ENCODE measurements around the gene TSSK1B. TPM values are rescaled to one million over a fixed set of nuclear protein-coding genes. Genes with fewer than 3 reads are reported as not detected.

The TSSK1B gene
- total RNA-seq, 1 donor from 2014 or later, result not detected

GRCh38 chr5:113397046-113397445 lies 37.7 kb downstream of the TSSK1B start:
- Histone ChIP-seq H3K9me3 (no peaks in the 10 kb centered on the region), H3K4me3 (no peak overlapping the region), H3K27me3 (no peaks in the 10 kb centered on the region), H3K4me1 (no peaks in the 10 kb centered on the region), H3K27ac (no peak overlapping the region), H3K36me3 (no peaks in the 10 kb centered on the region)
- DNase-seq (ENCODE audit: low spot score in 2 of 2), result no peak
- TF ChIP-seq CTCF (IDR thresholded peaks at IDR 0.05), result no peak
- intact Hi-C loops (cut with DNase I), result no loop called here

- H3K36me3 ChIP-seq, result no peaks in the 10 kb centered on the region
- H3K27me3 ChIP-seq, result no peaks in the 10 kb centered on the region
- TF ChIP-seq CTCF (IDR thresholded peaks at IDR 0.05), result no peak
- H3K4me1 ChIP-seq, result no peaks in the 10 kb centered on the region
- H3K4me3 ChIP-seq, result no peak overlapping the region
- H3K27ac ChIP-seq, result no peak overlapping the region
- no peaks in the 10 kb centered on the region for H3K9me3 ChIP-seq
- intact Hi-C loops (cut with DNase I), result no loop called here
- DNase-seq (ENCODE audit: low spot score in 2 of 2), result no peak
Measured at GRCh38 chr5:113394658-113395057, 40.1 kb downstream of the TSSK1B start.

- no peak overlapping the region for H3K27ac ChIP-seq
Measured at GRCh38 chr5:113390224-113390623, 44.6 kb downstream of the TSSK1B start.

GRCh38 chr5:113389116-113389515 lies 45.7 kb downstream of the TSSK1B start:
- Histone ChIP-seq H3K4me3 (no peak overlapping the region), H3K9me3 (no peaks in the 10 kb centered on the region), H3K27me3 (no peaks in the 10 kb centered on the region), H3K27ac (no peak overlapping the region), H3K4me1 (no peaks in the 10 kb centered on the region), H3K36me3 (no peaks in the 10 kb centered on the region)
- TF ChIP-seq CTCF (IDR thresholded peaks at IDR 0.05), result no peak
- intact Hi-C loops (cut with DNase I), result no loop called here
- no peak for DNase-seq (ENCODE audit: low spot score in 2 of 2)

More at GRCh38 chr5:113390224-113390623, 44.6 kb downstream of the TSSK1B start:
- no peaks in the 10 kb centered on the region for H3K27me3 ChIP-seq
- no peaks in the 10 kb centered on the region for H3K4me1 ChIP-seq
- intact Hi-C loops (cut with DNase I), result no loop called here
- H3K4me3 ChIP-seq, result no peak overlapping the region
- TF ChIP-seq CTCF (IDR thresholded peaks at IDR 0.05), result no peak
- no peak for DNase-seq (ENCODE audit: low spot score in 2 of 2)
- H3K9me3 ChIP-seq, result no peaks in the 10 kb centered on the region
- H3K36me3 ChIP-seq, result no peaks in the 10 kb centered on the region

- no peak for TF ChIP-seq CTCF (IDR thresholded peaks at IDR 0.05)
- H3K9me3 ChIP-seq, result no peaks in the 10 kb centered on the region
- no peak overlapping the region for H3K27ac ChIP-seq
- H3K27me3 ChIP-seq, result no peaks in the 10 kb centered on the region
- no peaks in the 10 kb centered on the region for H3K4me1 ChIP-seq
- H3K36me3 ChIP-seq, result no peaks in the 10 kb centered on the region
- H3K4me3 ChIP-seq, result no peak overlapping the region
- DNase-seq (ENCODE audit: low spot score in 2 of 2), result no peak
- intact Hi-C loops (cut with DNase I), result no loop called here
Measured at GRCh38 chr5:113387844-113388243, 46.9 kb downstream of the TSSK1B start.

- Histone ChIP-seq H3K4me1 (no peaks in the 10 kb centered on the region), H3K9me3 (no peaks in the 10 kb centered on the region), H3K36me3 (no peaks in the 10 kb centered on the region), H3K27me3 (no peaks in the 10 kb centered on the region), H3K4me3 (no peak overlapping the region), H3K27ac (no peak overlapping the region)
- no peak for DNase-seq (ENCODE audit: low spot score in 2 of 2)
- TF ChIP-seq CTCF (IDR thresholded peaks at IDR 0.05), result no peak
- intact Hi-C loops (cut with DNase I), result no loop called here
Measured at GRCh38 chr5:113384782-113385285, 50.0 kb downstream of the TSSK1B start.

All from ascending aorta (tissue), 2 donors.